ENCODE data around the gene CELA2B.
"Not testable (repeated sequence)": the region's sequence is repeated elsewhere in the genome, so short reads cannot be mapped to it uniquely, and the experiment has no call there.

CELA2B gene

DNA sequence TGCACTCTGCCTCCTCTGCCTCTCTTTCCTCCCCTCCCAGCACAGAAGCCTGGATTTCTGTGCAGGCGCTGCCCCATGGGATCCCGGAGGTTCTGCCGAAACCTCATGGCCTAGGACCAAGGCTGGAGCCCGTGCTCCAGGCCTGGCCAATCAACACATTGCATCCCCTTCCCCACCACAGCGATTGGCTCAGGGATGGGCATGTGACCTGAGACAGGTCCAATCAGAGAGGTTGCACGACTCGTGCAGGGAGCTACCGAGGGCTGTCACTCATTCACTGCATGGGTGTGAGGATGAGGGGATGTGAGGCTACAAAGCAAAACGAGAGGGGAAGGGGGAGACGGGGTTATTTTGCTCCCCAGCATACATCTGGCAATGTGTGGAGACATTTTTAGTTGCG lies 3.3 kb upstream of the CELA2B start:
- Histone ChIP-seq H3K36me3 (ENCODE audit: control insufficient read depth in 2 of 2, insufficient read depth in 1 of 2, low read length in 2 of 2) (no peaks in the 10 kb centered on the region), H3K4me1 (ENCODE audit: control insufficient read depth, insufficient read depth, low read length) (no peaks in the 10 kb centered on the region), H3K27ac (ENCODE audit: extremely low read depth, low read depth, low read length) (no peak overlapping the region), H3K9me3 (ENCODE audit: control insufficient read depth, insufficient read depth, low read depth, low read length) (no peaks in the 10 kb centered on the region), H3K4me3 (ENCODE audit: low read depth, low read length) (no peak overlapping the region)
- POLR2A ChIA-PET, result no interaction called here
- CTCF ChIA-PET, result no interaction called here
- TF ChIP-seq ZNF214 (tag by site-specific recombination; IDR thresholded peaks at IDR 0.05; ENCODE audit: borderline replicate concordance) (no peak), ZNF600 (tag by site-specific recombination; IDR thresholded peaks at IDR 0.05) (0 out of 2 replicates have a peak, but pooled peaks have one; percentile 16)

DNA sequence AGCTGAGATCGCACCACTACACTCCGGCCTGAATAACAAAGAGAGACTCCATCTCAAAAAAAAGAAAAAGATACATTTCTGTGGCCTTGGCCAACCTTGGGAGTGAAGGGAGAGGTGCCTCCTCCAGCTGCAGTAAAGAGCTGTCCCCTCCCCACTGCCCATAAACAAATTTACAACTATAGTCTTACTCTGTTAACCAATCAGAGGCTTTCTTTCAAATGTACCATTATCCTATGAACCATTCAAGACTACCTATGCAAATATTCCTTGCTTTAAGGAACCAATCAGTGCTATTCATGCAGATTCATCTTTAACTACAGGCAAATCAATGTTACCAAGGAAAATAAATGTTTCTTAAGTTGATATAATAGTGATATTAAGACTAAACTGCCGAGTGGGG lies 1.0 kb downstream of the CELA2B start:
- no peaks in the 10 kb centered on the region for H3K9me3 ChIP-seq (ENCODE audit: control insufficient read depth, insufficient read depth, low read depth, low read length)
- H3K27ac ChIP-seq (ENCODE audit: extremely low read depth, low read depth, low read length), result no peak overlapping the region
- TF ChIP-seq MEIS1 (CRISPR knock-in tag; IDR thresholded peaks at IDR 0.05; ENCODE audit: borderline replicate concordance) (no peak), ZNF610 (tag by site-specific recombination; IDR thresholded peaks at IDR 0.05; ENCODE audit: borderline replicate concordance) (no peak)
- CTCF ChIA-PET, result interaction anchor here (0.6 kb wide), 1 partner anchor 1913 kb away, joined by 3 read pairs; no protein-coding TSS in a partner anchor
- no peaks in the 10 kb centered on the region for H3K4me1 ChIP-seq (ENCODE audit: control insufficient read depth, insufficient read depth, low read length)
- POLR2A ChIA-PET, result no interaction called here
- no peaks in the 10 kb centered on the region for H3K36me3 ChIP-seq (ENCODE audit: control insufficient read depth in 2 of 2, insufficient read depth in 1 of 2, low read length in 2 of 2)
- no peak overlapping the region for H3K4me3 ChIP-seq (ENCODE audit: low read depth, low read length)

DNA sequence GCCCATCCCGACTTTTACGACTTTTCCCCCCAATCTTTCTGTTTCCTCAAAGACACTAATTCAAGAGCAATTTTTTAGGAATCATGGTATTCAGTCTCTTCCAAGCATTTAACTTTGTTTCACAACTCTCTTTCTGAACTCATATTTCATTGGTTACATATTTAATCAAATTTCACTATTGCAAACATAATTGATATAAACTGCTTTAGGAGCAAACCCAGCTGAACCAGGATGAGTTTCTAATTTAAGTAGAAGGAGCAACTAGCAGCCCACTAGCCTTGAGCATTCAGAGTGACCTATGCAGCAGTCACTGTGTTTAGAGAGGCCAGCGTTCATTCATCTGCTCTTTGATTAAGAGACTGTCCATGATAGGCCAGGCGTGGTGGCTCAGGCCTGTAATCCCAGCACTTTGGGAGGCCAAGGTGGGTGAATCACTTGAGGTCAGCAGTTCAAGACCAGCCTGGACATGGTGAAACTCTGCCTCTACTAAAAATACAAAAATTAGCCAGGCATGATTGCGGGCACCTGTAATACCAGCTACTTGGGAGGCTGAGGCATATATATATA lies 1.8 kb downstream of the CELA2B start:
- ChIA-PET POLR2A (no interaction called here), CTCF (no interaction called here)
- Histone ChIP-seq H3K4me1 (ENCODE audit: control insufficient read depth, insufficient read depth, low read length) (no peaks in the 10 kb centered on the region), H3K9me3 (ENCODE audit: control insufficient read depth, insufficient read depth, low read depth, low read length) (no peaks in the 10 kb centered on the region), H3K36me3 (ENCODE audit: control insufficient read depth in 2 of 2, insufficient read depth in 1 of 2, low read length in 2 of 2) (no peaks in the 10 kb centered on the region), H3K27ac (ENCODE audit: extremely low read depth, low read depth, low read length) (no peak overlapping the region), H3K4me3 (ENCODE audit: low read depth, low read length) (no peak overlapping the region)
- no peak for TF ChIP-seq ZNF302 (tag by site-specific recombination; IDR thresholded peaks at IDR 0.05; ENCODE audit: low read depth)
- no peak for TF ChIP-seq ZNF132 (tag by site-specific recombination; IDR thresholded peaks at IDR 0.05; ENCODE audit: borderline replicate concordance)

DNA sequence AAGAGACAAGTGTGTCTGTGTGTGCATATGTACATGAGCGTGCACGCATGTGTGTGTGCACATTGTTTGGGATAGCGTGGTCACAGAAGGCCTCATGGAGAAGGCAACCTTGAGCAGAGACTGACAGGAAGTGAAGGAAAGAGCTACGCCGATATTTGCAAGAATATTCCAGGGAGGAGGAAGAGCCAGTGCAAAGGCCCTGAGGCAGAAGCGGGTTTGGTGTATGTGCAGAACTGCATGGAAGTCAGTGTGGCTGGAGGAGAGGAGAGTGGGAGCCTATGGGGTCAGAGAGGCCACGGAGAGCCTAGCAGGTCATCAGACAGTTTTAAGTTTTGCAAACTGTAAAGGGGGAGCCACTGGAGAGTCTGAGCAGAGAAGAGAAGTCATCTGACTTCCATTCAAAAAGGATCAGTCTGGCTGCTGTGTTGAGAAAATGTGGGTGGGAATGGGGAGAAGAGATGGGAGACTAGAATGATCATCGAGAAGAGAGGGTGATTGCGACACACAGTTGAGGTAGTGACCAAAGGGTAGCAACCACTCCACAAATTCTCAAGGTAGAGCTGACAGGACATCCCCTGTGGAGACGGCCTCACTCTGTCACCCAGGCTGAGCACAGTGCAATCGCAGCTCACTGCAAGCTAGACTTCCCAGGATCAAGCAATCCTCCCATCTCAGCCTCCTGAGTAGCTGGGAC lies 3.9 kb downstream of the CELA2B start:
- ChIA-PET POLR2A (no interaction called here), CTCF (interaction anchor here (0.7 kb wide), 1 partner anchor 157 kb away, joined by 3 read pairs; no protein-coding TSS in a partner anchor)
- H3K36me3 ChIP-seq (ENCODE audit: control insufficient read depth in 2 of 2, insufficient read depth in 1 of 2, low read length in 2 of 2), result no peaks in the 10 kb centered on the region
- H3K4me3 ChIP-seq (ENCODE audit: low read depth, low read length), result no peak overlapping the region
- no peak overlapping the region for H3K27ac ChIP-seq (ENCODE audit: extremely low read depth, low read depth, low read length)
- H3K4me1 ChIP-seq (ENCODE audit: control insufficient read depth, insufficient read depth, low read length), result no peaks in the 10 kb centered on the region
- H3K9me3 ChIP-seq (ENCODE audit: control insufficient read depth, insufficient read depth, low read depth, low read length), result no peaks in the 10 kb centered on the region
- TF ChIP-seq ZNF521 (tag by site-specific recombination; IDR thresholded peaks at IDR 0.05), result no peak
- TF ChIP-seq ZNF623 (tag by site-specific recombination; IDR thresholded peaks at IDR 0.05), result peak; percentile 97

DNA sequence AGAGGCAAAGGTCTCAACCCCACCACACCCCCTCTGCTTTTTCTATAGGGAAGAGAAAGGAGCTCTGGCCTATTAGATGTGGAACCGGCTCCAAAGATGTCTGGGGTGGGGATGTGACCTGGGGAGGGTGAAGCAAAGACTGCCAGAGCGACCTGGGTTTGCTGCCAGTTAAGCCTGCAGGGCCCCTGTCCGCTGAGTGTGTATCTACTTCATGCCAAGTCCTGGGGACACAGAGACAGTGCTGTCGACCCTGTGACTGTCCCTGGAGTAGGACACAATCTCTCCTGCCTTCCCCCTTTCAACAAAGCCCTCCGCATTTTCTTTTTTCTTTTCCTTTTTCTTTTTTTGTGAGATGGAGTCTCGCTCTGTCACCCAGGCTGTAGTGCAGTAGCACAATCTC lies 6.6 kb downstream of the CELA2B start:
- H3K4me1 ChIP-seq (ENCODE audit: control insufficient read depth, insufficient read depth, low read length); POLR2A ChIA-PET; H3K27ac ChIP-seq (ENCODE audit: extremely low read depth, low read depth, low read length); H3K4me3 ChIP-seq (ENCODE audit: low read depth, low read length); H3K36me3 ChIP-seq (ENCODE audit: control insufficient read depth in 2 of 2, insufficient read depth in 1 of 2, low read length in 2 of 2); CTCF ChIA-PET; H3K9me3 ChIP-seq (ENCODE audit: control insufficient read depth, insufficient read depth, low read depth, low read length): not testable (repeated sequence)

DNA sequence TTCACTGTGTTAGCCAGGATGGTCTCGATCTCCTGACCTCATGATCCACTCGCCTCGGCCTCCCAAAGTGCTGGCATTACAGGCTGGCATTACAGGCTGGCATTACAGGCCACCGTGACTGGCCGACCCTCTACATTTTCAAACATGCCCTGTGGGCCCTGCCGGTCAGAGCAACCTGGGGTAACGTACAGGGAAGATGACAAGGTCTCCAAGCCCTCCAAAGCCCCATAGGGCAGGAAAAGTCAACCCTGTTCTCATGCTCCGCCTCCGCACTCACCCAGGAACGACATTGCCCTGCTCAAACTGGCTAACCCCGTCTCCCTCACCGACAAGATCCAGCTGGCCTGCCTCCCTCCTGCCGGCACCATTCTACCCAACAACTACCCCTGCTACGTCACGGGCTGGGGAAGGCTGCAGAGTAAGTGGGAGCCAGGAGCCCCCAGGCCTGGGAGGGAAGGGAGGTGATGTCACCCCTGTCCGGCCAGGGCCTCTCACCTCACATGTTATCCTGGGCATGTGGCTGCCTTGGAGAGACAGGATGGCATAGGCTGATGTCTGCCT lies 7.2 kb downstream of the CELA2B start:
- H3K36me3 ChIP-seq (ENCODE audit: control insufficient read depth in 2 of 2, insufficient read depth in 1 of 2, low read length in 2 of 2); H3K4me1 ChIP-seq (ENCODE audit: control insufficient read depth, insufficient read depth, low read length); H3K4me3 ChIP-seq (ENCODE audit: low read depth, low read length); H3K27ac ChIP-seq (ENCODE audit: extremely low read depth, low read depth, low read length); POLR2A ChIA-PET; H3K9me3 ChIP-seq (ENCODE audit: control insufficient read depth, insufficient read depth, low read depth, low read length): not testable (repeated sequence)
- CTCF ChIA-PET, result interaction anchor here (0.7 kb wide), 2 partner anchors 17 to 218 kb away, joined by 3 read pairs; no protein-coding TSS in a partner anchor
